Measurements from ENCODE around the gene DSP.

Gene DSP

GRCh38 chr6:7636151-7636550 lies 94.7 kb downstream of the DSP start:
- in situ Hi-C loops (cut with HindIII; ENCODE audit: low sequenced_read_pairs) = no loop called here

Measured in DLD1 (cell line).